Left renal cortex interstitium (tissue), 4 donors: ENCODE measurements around the gene PSG6. TPM values are rescaled to one million over a fixed set of nuclear protein-coding genes. Genes with fewer than 3 reads are reported as not detected.
"Not testable (repeated sequence)": the region's sequence is repeated elsewhere in the genome, so short reads cannot be mapped to it uniquely, and the experiment has no call there.

ENCODE experiments used
- DNase-seq, 4 donors: peaks; one replicate each; pipeline ENCODE4 v3.0.0-alpha.2; 2013; ENCODE audit warnings: low read depth in 4 of 4, low spot score in 2 of 4, missing footprints in 1 of 4
- polyA plus RNA-seq, 4 donors: library from polyadenylated mRNA; unstranded; fragments of 120-200 nt; gene quantifications; one replicate each; pipeline ENCODE4 v1.2.1, GENCODE V29; 2013; ENCODE audit not compliant: insufficient read length in 4 of 4

PSG6 gene
- polyA plus RNA-seq, 4 donors = not detected

DNA sequence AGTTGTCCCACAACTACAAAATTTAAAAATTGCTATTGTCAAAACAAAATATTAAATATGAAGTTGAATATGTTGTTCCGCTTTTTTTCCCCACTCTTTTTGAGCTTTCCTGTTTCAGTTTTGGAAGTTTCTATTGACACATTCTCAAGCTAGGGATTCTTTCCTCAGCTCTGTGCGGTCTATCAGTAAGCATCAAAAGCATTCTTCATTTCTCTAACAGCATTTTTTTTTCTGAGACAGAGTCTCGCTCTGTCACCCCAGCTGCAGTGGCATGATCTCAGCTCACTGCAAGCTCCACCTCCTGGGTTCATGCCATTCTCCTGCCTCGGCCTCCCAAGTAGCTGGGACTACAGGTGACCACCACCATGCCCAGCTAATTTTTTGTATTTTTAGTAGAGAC lies 4.8 kb downstream of the PSG6 start:
- DNase-seq = not testable (repeated sequence)

DNA sequence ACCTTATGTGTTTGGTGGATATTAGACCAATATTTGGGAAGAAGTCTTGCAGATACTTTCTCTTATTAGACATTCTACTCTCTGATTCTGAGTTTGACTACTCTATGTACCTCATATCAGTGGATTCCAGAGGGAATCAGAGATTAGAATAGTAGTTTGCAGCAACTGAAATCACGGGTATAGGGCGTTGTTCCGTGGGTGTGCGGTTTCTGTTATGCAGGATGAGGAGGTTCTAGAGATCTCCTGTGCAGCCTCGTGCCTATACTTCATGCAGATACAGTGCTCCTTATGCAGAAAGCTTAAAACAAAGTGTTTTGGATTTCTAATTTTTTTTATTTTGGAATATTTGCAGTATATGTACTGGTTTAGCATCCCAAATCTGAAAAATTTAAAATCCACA lies 6.0 kb downstream of the PSG6 start:
- not testable (repeated sequence) for DNase-seq

DNA sequence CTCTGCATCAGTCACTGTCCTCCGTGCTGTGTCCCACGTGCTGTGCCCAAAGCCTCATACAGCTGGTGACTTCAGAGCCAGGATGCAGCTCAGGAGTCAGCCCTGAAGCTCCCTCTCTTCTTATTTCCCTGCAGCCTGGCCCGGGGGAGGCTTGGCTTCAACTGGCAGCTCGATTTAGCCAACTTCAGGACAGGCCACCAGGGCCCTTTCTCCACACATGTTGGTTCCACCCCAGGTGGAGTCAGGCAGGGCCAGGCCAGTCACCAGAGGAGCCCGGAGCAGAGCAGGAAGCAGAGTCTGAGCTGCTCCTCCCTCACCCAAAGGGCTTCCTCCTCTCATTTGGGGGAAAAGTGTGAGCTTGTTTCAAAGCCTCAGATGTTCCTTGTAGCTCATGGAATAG lies 11.5 kb downstream of the PSG6 start:
- DNase-seq = not testable (repeated sequence)

DNA sequence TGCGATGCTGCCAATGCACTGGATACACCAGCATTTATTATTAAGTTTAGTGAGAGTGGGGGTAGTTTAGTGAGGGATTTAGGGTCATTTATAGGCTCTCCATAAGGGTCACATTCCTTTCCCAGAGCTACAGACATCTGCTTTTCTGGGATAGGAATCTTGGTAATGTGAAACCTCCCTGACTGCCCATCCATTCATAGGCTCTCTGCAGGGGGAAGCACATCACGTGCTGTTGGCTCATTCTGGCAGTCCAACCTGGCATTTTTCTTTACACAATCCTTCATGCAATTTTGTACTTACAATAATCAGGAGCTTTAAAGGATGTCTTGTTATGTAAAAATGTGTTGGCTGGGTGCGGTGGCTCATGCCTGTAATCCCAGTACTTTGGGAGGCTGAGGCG lies 17.1 kb downstream of the PSG6 start:
- DNase-seq = not testable (repeated sequence)

DNA sequence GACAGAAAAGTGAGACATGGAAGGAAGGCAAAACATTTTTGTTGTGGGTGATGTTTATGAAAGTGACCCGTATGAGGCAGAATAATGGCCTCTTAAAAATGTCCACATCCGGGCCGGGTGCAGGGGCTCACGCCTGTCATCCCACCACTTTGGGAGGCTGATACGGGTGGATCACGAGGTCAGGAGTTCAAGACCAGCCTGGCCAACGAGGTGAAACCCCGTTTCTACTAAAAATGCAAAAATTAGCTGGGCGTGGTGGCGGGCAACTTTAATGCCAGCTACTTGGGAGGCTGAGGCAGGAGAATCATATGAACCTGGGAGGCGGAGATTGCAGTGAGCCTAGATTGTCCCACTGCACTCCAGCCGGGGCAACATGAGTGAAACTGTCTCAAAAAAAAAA lies 18.0 kb downstream of the PSG6 start:
- not testable (repeated sequence) for DNase-seq

DNA sequence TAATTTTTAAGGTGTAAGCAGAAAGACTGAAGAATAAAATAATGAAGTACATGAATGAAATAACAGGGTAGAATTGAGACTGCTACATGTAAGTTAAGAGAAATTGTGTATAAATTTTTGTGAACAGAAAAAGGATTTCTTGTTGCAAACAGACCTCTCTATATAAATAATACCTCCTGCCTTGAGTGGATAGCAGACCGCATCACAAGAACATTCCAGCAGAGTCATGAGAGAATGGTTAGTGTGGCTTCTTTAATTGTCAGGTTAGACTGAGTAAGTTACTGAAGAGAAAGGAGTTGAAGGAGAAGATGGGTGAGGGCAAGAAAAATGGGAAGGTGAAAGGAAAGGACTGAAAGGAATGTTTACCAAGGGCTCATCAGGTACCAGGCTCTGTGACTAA lies 18.6 kb downstream of the PSG6 start:
- DNase-seq = not testable (repeated sequence)

DNA sequence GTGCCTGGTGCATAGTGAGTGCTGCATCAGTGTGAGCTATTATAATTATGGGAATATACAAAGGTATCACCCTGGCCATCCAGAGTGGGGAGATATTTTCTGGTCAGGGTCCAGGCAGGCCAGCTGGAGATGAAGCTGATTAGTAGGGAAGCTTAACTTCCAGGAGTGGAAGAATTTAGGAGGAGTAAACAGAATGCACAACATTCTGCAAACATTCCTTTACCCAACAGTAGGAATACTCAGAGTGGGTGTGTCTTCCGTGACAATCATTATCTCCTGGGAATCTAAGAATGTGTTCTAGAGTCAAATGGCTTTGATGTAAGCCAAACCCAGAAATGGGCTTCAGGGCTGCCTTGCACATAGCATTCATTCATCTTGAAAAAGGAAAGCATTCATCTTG lies 19.0 kb downstream of the PSG6 start:
- not testable (repeated sequence) for DNase-seq

DNA sequence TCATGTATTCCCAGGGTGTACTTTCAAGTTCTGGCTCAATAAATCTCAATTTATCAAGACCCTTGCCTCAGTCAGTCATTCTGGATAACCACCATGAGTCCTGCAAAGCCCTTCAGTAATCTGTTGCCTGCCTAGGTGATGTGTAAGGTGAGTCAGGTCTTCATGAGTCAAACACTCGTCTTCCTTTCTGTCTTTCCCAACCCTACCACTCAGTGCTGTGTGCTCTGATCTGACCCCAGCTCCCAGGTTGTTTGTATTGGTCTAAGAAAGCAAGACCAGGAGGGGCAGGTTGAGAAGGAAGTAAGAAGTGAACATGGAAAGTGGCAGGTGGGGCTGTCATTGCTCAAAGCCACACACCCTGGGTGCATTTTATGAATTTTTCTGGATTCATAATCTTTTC lies 20.0 kb downstream of the PSG6 start:
- DNase-seq = not testable (repeated sequence)

DNA sequence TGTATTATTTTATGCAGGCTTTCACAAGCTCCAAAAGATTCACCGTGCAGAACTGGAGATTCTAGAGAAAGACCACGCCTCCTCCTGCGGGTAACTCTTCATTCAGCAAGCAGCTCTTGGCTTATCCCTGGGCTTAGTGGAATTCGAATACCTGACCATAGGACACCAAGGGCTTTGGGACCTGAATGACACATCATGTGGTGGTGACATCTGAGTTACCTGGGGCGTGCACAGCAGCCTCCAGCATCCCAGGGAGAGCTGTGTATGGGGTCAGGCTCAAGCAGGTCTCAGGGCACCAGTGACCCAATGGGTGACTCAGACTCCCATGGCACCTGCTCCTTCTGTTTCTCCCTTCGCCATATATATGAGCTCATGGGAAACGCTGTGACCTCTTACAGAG lies 27.2 kb downstream of the PSG6 start:
- not testable (repeated sequence) for DNase-seq

DNA sequence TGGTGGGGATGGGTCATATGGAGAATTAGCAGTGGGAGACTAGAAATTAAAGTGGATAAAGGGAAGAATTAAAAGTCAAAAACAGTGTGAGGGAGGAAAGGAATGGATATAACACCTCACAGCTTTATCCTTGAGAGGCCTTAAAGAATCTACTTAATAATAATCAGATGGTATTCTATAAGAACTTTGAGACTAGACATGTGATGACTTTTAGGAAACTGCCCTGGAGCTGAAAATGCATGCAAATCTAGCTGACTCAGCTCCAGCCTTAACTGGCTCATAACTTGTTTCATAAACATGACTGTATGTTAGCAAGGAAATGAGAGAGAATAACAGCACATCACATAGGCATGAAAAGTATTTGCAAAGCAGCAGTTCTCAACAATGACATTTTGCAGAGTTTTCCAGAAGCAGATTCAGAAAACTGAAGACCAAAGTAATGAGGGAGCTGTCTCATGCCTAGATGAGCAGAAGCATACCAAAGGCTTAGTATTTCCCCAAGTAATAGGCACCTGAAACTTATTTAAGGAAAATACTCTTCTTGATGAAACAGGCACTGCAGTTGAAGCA lies 29.7 kb downstream of the PSG6 start:
- not testable (repeated sequence) for DNase-seq

DNA sequence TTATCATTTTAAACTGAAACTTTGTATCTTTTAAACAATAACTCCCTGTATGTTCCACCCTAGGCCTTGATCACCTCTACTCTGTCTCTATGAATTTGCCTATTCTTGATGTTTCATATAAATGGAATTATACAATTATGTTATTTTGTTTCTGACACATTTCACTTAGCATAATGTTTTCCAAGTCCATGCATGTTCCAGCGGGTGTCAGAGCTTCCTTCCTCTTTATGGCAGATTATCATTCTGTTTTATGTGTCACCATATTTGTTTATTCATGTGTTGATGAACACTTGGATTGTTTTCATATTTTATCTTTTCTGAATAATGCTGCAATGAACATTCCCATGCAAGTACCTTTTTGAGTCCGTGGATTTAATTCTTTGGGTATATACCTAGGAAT lies 35.0 kb downstream of the PSG6 start:
- not testable (repeated sequence) for DNase-seq

DNA sequence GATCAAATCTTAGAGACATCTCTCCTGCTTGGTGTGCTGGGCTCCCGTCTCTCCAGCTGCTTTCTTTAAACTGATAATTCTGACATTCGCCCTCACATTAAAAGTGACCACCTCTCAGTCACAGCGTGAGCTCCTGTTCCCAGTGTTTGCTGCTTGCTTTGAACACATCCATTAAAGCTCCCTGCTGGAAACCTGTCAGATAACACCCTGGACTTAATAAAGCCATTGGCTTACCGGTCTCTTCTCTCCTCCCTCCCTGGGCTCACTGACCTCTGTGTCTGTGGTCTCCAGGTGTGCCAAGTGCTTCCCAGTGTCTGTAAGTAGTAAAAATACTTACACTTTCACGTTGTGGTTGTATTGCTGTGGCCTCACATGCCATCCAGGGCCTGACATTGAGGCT lies 35.7 kb downstream of the PSG6 start:
- not testable (repeated sequence) for DNase-seq

DNA sequence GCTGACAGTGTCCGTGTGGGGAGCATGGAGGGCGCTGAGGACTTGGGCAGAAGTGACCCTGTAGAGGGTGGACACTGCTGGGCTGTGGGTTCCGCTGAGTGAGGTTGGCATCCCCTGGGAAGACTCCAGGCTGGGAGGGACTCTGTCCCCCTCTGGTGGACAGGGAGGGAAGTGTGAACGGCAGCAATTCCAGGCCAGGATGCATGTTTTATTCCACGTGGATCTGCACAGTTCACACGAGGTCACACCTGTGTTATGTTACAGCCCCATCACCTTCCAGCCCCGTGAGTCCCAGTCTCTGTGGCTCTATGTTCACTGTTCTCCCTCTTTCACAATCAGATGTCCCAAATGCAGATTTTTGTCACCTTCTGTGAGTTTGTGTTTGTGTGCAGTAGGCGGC lies 36.4 kb downstream of the PSG6 start:
- DNase-seq = not testable (repeated sequence)

DNA sequence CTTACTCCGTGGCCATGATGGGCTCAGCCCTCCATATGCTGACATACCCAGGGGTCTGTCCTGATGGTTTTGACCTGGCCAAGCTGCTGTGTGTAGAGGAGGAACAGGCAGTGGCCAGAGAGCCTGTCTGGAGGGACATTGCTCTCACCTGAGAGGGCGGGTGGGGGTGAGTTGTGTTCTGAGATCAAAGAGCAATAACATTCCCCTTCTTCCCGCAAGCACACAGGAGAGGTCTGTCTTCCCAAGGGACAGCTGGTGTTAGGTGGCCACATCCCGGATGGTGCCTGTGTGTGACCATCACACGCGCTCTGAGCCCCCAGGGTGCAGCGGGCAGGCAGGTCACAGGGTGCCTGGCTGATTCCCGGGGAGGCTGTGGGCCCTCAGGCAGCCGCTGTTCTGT lies 37.1 kb downstream of the PSG6 start:
- not testable (repeated sequence) for DNase-seq

DNA sequence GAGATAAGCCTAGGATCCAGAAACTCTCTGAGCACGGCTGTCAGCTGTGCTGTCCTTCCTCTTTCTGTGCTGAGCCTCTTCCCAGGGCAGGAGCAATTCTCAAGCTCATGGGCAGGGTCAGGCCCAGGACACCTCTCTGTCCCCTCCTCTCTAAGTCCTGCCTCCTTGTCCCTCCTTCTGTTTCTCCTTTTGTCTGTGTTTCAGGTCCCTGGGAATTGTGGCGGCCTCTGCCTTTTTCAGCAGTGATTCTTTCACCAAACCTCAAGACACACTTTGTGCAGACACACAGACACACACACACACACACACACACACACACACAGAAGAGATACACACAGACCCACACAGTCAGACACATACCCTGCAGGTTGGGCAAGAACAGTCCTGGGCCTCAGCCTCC lies 38.1 kb downstream of the PSG6 start, which contains the start of gene PSG1:
Gene PSG1 (minus strand): TSS at position 101 of the 400 bp plus-strand sequence. CDS start 132 bp downstream, outside the sequence.
- DNase-seq = no peak

DNA sequence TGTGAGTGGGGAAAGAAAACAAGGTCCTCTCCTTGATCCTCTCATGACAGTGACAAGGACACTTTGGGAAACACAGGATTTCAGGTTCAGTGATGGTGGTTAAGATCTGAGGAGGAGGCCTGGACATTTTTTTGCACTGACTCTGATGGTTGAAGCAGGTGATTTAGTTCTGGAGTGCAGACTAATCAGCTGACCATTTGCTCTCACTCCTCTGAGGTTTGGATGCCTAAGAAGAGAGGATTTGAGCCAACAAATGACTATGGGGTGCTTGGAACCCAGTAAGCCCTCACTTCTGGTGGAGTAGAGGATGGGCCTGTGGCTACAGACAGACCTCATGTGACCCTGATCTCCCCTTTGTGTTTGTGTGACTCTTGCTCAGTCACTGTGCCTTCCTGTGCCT lies 41.1 kb downstream of the PSG6 start:
- DNase-seq = not testable (repeated sequence)

DNA sequence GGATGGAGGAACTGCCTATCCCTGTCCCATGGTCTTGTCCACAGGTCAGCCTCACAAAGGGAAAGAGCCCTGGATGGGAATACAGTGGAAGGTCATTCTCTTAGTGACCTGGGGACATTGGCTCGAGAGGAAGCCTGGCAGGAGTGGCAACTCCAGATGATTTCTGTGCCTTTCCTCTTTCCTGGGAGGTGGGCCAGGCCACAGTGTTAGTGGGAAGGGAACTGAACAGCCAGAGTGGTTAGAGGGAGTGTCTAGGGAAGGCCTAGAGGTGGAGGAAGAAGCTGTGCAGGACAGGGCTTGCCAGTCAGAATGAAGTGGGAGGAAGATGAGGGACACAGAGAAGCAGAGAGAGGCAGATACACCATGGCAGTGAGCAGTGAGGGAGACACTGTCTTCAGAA lies 41.8 kb downstream of the PSG6 start:
- DNase-seq = not testable (repeated sequence)

DNA sequence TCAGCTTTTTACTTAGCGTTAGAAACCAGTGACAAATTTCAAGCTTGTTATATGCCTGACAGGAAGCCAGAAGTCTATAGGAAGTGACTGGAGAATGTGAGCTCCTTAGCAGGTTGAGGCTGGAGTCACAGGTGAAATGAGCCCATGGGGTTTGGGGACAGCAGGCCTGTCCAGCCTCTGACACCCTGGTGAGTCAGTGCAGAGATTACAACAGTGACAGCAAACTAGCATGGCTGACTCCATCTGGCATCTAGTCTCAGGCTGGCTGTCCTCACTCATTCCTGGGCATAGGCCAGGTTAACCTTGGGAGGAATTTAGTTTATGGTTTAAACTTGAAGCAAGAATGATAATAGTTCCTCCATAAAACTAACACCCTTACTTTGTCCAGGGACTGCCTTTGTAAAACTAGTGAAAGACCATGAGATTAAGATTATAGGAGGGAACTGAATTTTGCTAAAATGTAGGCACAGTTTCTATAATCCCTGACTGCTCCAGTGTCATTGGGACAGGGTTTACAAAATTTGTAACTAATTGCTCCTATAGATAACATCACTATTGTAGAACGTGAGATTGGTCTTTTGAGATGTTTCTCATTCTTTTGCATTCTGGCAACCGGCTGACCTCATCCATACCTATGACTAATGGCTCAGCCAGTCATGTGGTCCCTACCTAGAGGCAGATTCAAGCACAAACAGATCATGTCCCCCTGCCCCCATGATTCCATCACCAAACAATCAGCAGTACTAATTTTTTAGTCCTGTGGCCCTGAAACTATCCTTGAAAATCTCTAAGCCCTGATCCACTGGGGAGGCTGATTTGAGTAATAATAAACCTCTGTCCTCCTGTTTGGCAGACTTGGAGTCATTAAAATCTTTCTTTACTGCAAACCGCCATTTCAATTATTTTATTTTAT lies 42.5 kb downstream of the PSG6 start:
- not testable (repeated sequence) for DNase-seq

DNA sequence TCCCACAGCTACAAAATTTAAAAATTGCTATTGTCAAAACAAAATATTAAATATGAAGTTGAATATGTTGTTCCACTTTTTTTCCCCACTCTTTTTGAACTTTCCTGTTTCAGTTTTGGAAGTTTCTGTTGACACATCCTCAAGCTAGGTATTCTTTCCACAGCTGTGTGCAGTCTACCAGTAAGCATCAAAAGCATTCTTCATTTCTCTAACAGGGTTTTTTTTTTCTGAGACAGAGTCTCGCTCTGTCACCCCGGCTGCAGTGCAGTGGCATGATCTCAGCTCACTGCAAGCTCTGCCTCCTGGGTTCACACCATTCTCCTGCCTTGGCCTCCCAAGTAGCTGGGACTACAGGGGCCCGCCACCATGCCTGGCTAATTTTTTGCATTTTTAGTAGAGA lies 43.6 kb downstream of the PSG6 start:
- not testable (repeated sequence) for DNase-seq

DNA sequence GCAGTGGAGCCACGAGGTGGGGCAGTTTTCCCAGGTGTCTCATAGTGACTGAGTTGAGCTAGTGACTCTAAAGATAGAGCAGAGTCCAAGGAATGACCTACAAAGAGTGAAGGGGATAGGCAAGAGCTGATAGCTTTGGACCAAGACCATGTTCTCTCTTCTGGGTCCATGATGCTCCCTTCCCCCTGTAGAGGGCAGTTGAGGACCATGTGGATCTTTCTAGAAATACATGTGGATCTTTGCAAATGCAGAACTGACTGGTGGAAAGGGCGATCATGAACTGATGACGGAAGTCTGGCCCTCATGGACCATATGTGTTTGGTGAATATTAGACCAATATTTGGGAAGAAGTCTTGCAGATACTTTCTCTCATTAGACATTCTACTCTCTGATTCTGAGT lies 45.1 kb downstream of the PSG6 start:
- DNase-seq = no peak

DNA sequence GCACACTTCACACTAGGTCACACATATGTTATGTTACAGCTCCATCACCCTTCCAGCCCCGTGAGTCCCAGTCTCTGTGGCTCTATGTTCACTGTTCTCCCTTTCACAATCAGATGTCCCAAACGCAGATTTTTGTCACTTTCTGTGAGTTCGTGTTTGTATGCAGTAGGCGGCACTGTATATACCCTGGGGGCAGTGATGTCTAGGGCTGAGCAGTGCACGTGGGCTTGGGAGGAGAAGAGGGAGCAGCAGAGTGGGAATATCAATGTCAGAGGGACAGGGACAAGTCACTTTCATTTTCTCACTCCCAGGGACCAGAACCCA lies 60.2 kb downstream of the PSG6 start:
- DNase-seq = no peak
